ENCODE measurements around the gene NCOA1.
"Not testable (repeated sequence)": the region's sequence is repeated elsewhere in the genome, so short reads cannot be mapped to it uniquely, and the experiment has no call there.

NCOA1 gene

DNA sequence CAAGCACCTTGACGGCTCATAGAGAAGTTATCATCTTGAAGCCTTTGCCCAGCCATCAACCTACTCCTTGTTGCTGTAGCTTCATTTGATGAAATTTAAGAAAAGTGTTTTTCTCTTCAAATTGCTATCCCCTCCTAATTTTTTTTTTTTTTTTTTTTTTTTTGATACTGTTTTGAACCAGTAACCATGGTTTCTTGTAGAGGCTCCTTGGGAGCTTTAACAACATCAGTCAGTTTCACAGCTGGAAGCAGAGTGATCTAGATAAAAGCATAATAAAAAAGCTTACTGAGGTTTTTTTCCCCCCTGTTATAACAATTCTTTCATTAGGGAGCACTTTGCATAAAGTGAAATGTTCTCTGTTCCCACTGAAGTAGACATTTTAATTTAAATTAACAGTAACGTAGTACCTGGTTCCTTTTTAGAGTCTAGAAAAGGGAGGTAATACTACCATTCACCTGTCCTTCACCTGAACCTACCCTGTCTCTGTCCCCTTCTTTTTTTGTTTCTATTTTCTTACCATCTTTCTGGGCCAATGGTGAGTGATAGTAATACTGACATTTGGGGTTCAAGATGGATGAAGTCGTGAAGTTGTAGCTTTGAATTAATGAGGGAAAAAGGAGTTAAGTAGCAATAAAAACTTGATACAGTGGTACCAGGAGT is 101.5 kb downstream of the NCOA1 start:
- no peak overlapping the region for H3K4me3 ChIP-seq (ENCODE audit: low read depth, low read length)
- H3K4me1 ChIP-seq (ENCODE audit: control insufficient read depth, insufficient read depth, low read length), result peaks cover 11% of the 10 kb centered on the region
- CTCF ChIA-PET, result interaction anchor here (0.6 kb wide), 1 partner anchor 265 kb away, joined by 6 read pairs; no protein-coding TSS in a partner anchor
- peaks cover 0 to 5% of the 10 kb centered on the region in 2 experiments; a peak in 1 of 3 replicates for H3K36me3 ChIP-seq (ENCODE audit: control insufficient read depth in 2 of 2, insufficient read depth in 1 of 2, low read length in 2 of 2)
- H3K9me3 ChIP-seq (ENCODE audit: control insufficient read depth, insufficient read depth, low read depth, low read length), result no peaks in the 10 kb centered on the region
- POLR2A ChIA-PET, result interaction anchor here (0.6 kb wide), 1 partner anchor 129 kb away, joined by 3 read pairs; no protein-coding TSS in a partner anchor
- H3K27ac ChIP-seq (ENCODE audit: extremely low read depth, low read depth, low read length), result no peak overlapping the region
- TF ChIP-seq, protein P1, sequence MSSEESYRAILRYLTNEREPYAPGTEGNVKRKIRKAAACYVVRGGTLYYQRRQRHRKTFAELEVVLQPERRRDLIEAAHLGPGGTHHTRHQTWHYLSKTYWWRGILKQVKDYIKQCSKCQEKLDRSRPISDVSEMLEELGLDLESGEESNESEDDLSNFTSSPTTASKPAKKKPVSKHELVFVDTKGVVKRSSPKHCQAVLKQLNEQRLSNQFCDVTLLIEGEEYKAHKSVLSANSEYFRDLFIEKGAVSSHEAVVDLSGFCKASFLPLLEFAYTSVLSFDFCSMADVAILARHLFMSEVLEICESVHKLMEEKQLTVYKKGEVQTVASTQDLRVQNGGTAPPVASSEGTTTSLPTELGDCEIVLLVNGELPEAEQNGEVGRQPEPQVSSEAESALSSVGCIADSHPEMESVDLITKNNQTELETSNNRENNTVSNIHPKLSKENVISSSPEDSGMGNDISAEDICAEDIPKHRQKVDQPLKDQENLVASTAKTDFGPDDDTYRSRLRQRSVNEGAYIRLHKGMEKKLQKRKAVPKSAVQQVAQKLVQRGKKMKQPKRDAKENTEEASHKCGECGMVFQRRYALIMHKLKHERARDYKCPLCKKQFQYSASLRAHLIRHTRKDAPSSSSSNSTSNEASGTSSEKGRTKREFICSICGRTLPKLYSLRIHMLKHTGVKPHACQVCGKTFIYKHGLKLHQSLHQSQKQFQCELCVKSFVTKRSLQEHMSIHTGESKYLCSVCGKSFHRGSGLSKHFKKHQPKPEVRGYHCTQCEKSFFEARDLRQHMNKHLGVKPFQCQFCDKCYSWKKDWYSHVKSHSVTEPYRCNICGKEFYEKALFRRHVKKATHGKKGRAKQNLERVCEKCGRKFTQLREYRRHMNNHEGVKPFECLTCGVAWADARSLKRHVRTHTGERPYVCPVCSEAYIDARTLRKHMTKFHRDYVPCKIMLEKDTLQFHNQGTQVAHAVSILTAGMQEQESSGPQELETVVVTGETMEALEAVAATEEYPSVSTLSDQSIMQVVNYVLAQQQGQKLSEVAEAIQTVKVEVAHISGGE (tag by site-specific recombination; conservative IDR thresholded peaks at IDR 0.05; ENCODE audit: low read depth), result no peak
- peak; percentile 22; the same call in 1 of the 2 replicates for TF ChIP-seq PRDM6 (tag by site-specific recombination; IDR thresholded peaks at IDR 0.05)

GRCh38 chr2:24594283-24594682 is 103.2 kb downstream of the NCOA1 start:
- Histone ChIP-seq H3K36me3 (ENCODE audit: control insufficient read depth in 2 of 2, insufficient read depth in 1 of 2, low read length in 2 of 2) (peaks cover 0 to 2% of the 10 kb centered on the region in 2 experiments; a peak in 1 of 3 replicates), H3K9me3 (ENCODE audit: control insufficient read depth, insufficient read depth, low read depth, low read length) (no peaks in the 10 kb centered on the region), H3K4me1 (ENCODE audit: control insufficient read depth, insufficient read depth, low read length) (peaks cover 11% of the 10 kb centered on the region), H3K27ac (ENCODE audit: extremely low read depth, low read depth, low read length) (no peak overlapping the region), H3K4me3 (ENCODE audit: low read depth, low read length) (no peak overlapping the region)
- ChIA-PET POLR2A (no interaction called here), CTCF (interaction anchor here (1.7 kb wide), 1 partner anchor 15 kb away, joined by 3 read pairs; no protein-coding TSS in a partner anchor)
- TF ChIP-seq ZBTB21 (tag by site-specific recombination; IDR thresholded peaks at IDR 0.05), result no peak
- peak; percentile 52 for TF ChIP-seq PRDM6 (tag by site-specific recombination; IDR thresholded peaks at IDR 0.05)

- no peaks in the 10 kb centered on the region for H3K9me3 ChIP-seq (ENCODE audit: control insufficient read depth, insufficient read depth, low read depth, low read length)
- no peak overlapping the region for H3K27ac ChIP-seq (ENCODE audit: extremely low read depth, low read depth, low read length)
- TF ChIP-seq, protein P2, sequence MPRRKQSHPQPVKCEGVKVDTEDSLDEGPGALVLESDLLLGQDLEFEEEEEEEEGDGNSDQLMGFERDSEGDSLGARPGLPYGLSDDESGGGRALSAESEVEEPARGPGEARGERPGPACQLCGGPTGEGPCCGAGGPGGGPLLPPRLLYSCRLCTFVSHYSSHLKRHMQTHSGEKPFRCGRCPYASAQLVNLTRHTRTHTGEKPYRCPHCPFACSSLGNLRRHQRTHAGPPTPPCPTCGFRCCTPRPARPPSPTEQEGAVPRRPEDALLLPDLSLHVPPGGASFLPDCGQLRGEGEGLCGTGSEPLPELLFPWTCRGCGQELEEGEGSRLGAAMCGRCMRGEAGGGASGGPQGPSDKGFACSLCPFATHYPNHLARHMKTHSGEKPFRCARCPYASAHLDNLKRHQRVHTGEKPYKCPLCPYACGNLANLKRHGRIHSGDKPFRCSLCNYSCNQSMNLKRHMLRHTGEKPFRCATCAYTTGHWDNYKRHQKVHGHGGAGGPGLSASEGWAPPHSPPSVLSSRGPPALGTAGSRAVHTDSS (tag by site-specific recombination; IDR thresholded peaks at IDR 0.05), result no peak
- no peaks in the 10 kb centered on the region for H3K36me3 ChIP-seq (ENCODE audit: control insufficient read depth in 2 of 2, insufficient read depth in 1 of 2, low read length in 2 of 2)
- ChIA-PET POLR2A (no interaction called here), CTCF (interaction anchor here (1.0 to 1.3 kb wide), 2 partner anchors 12 to 15 kb away, joined by 3 read pairs; no protein-coding TSS in a partner anchor)
- H3K4me3 ChIP-seq (ENCODE audit: low read depth, low read length), result no peak overlapping the region
- H3K4me1 ChIP-seq (ENCODE audit: control insufficient read depth, insufficient read depth, low read length), result peaks cover 11% of the 10 kb centered on the region
These were observed 106.3 kb downstream of the NCOA1 start for GRCh38 chr2:24597181-24597870.

DNA sequence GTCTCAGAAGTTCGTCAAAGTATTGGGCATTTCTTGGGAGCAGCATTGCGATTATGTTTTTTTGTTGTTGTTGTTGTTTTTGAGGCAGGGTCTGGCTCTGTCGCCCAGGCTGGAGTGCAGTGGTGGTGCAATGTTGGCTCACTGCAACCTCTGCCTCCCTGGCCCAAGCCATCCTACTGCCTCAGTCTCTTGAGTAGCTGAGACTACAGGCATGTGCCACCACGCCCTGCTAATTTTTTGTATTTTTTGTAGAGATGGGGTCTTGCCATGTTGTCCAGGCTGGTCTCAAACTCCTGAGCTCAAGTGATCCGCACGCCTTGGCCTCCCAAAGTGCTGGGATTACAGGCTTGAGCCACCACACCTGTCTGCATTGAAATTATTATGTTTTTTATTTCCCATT is 109.1 kb downstream of the NCOA1 start:
- H3K4me1 ChIP-seq (ENCODE audit: control insufficient read depth, insufficient read depth, low read length); POLR2A ChIA-PET; H3K9me3 ChIP-seq (ENCODE audit: control insufficient read depth, insufficient read depth, low read depth, low read length); H3K4me3 ChIP-seq (ENCODE audit: low read depth, low read length); H3K27ac ChIP-seq (ENCODE audit: extremely low read depth, low read depth, low read length); H3K36me3 ChIP-seq (ENCODE audit: control insufficient read depth in 2 of 2, insufficient read depth in 1 of 2, low read length in 2 of 2): not testable (repeated sequence)
- CTCF ChIA-PET, result interaction anchor here (1.0 kb wide), 1 partner anchor 13 kb away, joined by 3 read pairs; no protein-coding TSS in a partner anchor
- peak; percentile 77; the same call in 1 of the 2 replicates for TF ChIP-seq ZNF121 (tag by site-specific recombination; IDR thresholded peaks at IDR 0.05)
